RWPE2 (cell line): ENCODE data around the gene HCRTR1.

Experiments
- ATAC-seq: fragments of 200-7000 bp; cut with Tn5 transposase; 3 replicates; pipeline ENCODE4 v1.9.1; 2021; ENCODE audit warnings: low read depth
- DNase-seq: peaks from one replicate; pipeline ENCODE4 v3.0.0-alpha.2; 2020; ENCODE audit warnings: low spot score
- H3K27ac ChIP-seq: fragments of 450-650 bp; 2 replicates; pipeline ENCODE4 v1.5.1; 2017; ENCODE audit warnings: mild to moderate bottlenecking; ENCODE audit not compliant: poor library complexity, severe bottlenecking
- H3K27me3 ChIP-seq: fragments of 250-450 bp; sonication (Bioruptor Pico); 2 replicates; pipeline ENCODE4 v1.5.1; 2021; ENCODE audit warnings: mild to moderate bottlenecking, moderate library complexity; ENCODE audit not compliant: insufficient read depth, poor library complexity, severe bottlenecking
- H3K36me3 ChIP-seq: fragments of 250-450 bp; sonication (Bioruptor Pico); 2 replicates; pipeline ENCODE4 v1.5.1; 2020; ENCODE audit warnings: low read depth, mild to moderate bottlenecking, moderate library complexity
- H3K4me1 ChIP-seq: fragments of 250-450 bp; sonication (Bioruptor Pico); 2 replicates; pipeline ENCODE4 v1.5.1; 2021; ENCODE audit warnings: mild to moderate bottlenecking, moderate library complexity; ENCODE audit not compliant: insufficient read depth, poor library complexity, severe bottlenecking
- H3K4me3 ChIP-seq: fragments of 250-450 bp; sonication (Bioruptor Pico); 2 replicates; pipeline ENCODE4 v1.5.1; 2021; ENCODE audit warnings: mild to moderate bottlenecking, moderate library complexity; ENCODE audit not compliant: severe bottlenecking
- H3K9me3 ChIP-seq: fragments of 250-450 bp; sonication (Bioruptor Pico); 2 replicates; pipeline ENCODE4 v1.5.1; 2021; ENCODE audit warnings: mild to moderate bottlenecking, moderate library complexity; ENCODE audit not compliant: severe bottlenecking
- CTCF ChIP-seq: fragments of 450-650 bp; IDR thresholded peaks from one replicate; pipeline ENCODE4 v1.5.1; 2017; ENCODE audit warnings: mild to moderate bottlenecking, moderate library complexity; ENCODE audit not compliant: poor library complexity, severe bottlenecking

HCRTR1 gene

DNA sequence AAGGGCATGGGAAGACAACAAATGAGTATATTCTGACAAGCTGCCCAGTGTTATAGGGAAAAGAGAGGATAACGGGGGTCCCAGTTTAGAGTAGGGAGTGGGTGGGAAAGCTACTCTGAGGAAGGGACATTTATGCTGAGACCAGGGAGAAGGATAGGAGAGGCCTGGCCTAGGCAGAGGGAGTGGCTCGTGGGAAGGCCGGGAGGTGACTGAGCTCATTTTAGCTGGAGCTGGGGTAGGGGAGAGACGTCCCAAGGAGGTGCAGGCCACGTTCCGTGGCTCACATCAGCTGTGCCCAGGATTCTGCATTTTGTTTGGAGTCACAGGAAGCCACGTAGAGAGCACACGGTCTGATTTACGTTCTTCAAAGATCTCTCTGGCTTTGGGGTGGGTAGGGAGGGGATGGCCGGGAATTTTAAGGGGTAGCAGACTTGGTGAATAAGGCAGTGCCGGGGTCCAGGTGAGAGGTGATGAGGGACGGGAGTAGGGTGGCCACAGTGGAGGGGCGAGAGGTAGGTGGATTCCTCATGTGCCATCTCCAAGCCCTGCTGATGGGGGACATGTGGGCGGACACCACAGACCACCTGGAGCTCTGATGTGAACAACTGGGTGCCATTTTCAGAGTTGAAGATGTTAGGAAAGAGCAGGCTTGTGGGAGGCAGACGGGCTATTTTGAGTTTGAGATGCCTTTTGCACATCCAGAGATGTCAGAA lies 36.4 kb upstream of the HCRTR1 start:
- TF ChIP-seq CTCF, result no peak
- Histone ChIP-seq H3K9me3 (no peaks in the 10 kb centered on the region), H3K27ac (peak overlapping the region; percentile 49), H3K36me3 (peaks cover 75% of the 10 kb centered on the region), H3K27me3 (no peaks in the 10 kb centered on the region), H3K4me1 (peaks cover 37% of the 10 kb centered on the region), H3K4me3 (no peak overlapping the region)
- DNase-seq, result no peak
- no peak for ATAC-seq

GRCh38 chr1:31581821-31582810 lies 35.4 kb upstream of the HCRTR1 start:
- DNase-seq (no peak), ATAC-seq (peak; percentile 53)
- Histone ChIP-seq H3K27ac (peak overlapping the region; percentile 49), H3K4me1 (peaks cover 37% of the 10 kb centered on the region), H3K9me3 (no peaks in the 10 kb centered on the region), H3K36me3 (peaks cover 78% of the 10 kb centered on the region), H3K4me3 (no peak overlapping the region), H3K27me3 (no peaks in the 10 kb centered on the region)
- no peak for TF ChIP-seq CTCF

- H3K36me3 ChIP-seq, result peaks cover 82% of the 10 kb centered on the region
- H3K4me1 ChIP-seq, result peaks cover 47% of the 10 kb centered on the region
- no peak overlapping the region for H3K4me3 ChIP-seq
- peak overlapping the region; percentile 49 for H3K27ac ChIP-seq
- DNase-seq (no peak), ATAC-seq (no peak)
- H3K27me3 ChIP-seq, result no peaks in the 10 kb centered on the region
- H3K9me3 ChIP-seq, result no peaks in the 10 kb centered on the region
- no peak for TF ChIP-seq CTCF
Observed at GRCh38 chr1:31583082-31583994, 34.2 kb upstream of the HCRTR1 start.

GRCh38 chr1:31583995-31584868 lies 33.3 kb upstream of the HCRTR1 start:
- Histone ChIP-seq H3K27ac (peak overlapping the region; percentile 49), H3K27me3 (no peaks in the 10 kb centered on the region), H3K9me3 (no peaks in the 10 kb centered on the region), H3K4me1 (peaks cover 49% of the 10 kb centered on the region), H3K4me3 (no peak overlapping the region), H3K36me3 (peaks cover 80% of the 10 kb centered on the region)
- ATAC-seq (no peak), DNase-seq (no peak)
- no peak for TF ChIP-seq CTCF
